Right lobe of liver (tissue), 6 donors: Measurements from ENCODE around the gene TRMT44. TPM values are rescaled to one million over a fixed set of nuclear protein-coding genes. Genes with fewer than 3 reads are reported as not detected.
A peak's percentile ranks its signal among the peaks of the same experiment; 100 is the strongest.

Experiments used
- ATAC-seq, 4 donors: fragments of 200-7000 bp; cut with Tn5 transposase; one replicate each; pipeline ENCODE4 v1.9.1; 2020; ENCODE audit warnings: mild to moderate bottlenecking in 4 of 4, moderate library complexity in 4 of 4
- DNase-seq, 3 donors: peaks; one replicate each; pipeline ENCODE4 v3.0.0-alpha.2; 2020
- H3K27ac ChIP-seq, 3 donors: fragments of 200-600 bp; one replicate each; pipeline ENCODE4 v1.8.0; 2022
- H3K27me3 ChIP-seq, 2 donors: fragments of 200-600 bp; one replicate each; pipeline ENCODE4 v1.8.0; 2022
- H3K36me3 ChIP-seq, 4 donors: fragments of 200-600 bp; sonication (generic) in 1 of 4; one replicate each; pipeline versions ENCODE4 v1.5.1 to v1.8.0; 2017 to 2022; ENCODE audit warnings: control low read depth in 1 of 4
- H3K4me1 ChIP-seq, 4 donors: fragments of 200-600 bp; sonication (generic) in 1 of 4; one replicate each; pipeline versions ENCODE4 v1.5.1 to v1.8.0; 2017 to 2022; ENCODE audit warnings: control low read depth in 1 of 4
- H3K4me3 ChIP-seq, 3 donors: fragments of 200-600 bp; one replicate each; pipeline ENCODE4 v1.8.0; 2022
- H3K9me3 ChIP-seq, 4 donors: fragments of 200-600 bp; sonication (generic) in 1 of 4; one replicate each; pipeline versions ENCODE4 v1.5.1 to v1.8.0; 2017 to 2022; ENCODE audit warnings: control low read depth in 1 of 4
- POLR2A ChIP-seq: fragments of 450-650 bp; IDR thresholded peaks from one replicate; pipeline ENCODE4 v1.6.1; 2017; ENCODE audit warnings: antibody characterized with exemption, mild to moderate bottlenecking
- WGBS: methylation state at CpG from one replicate; pipeline ENCODE4 v1.1.6; 2018; ENCODE audit warnings: low coverage, low lambda C conversion rate; ENCODE audit not compliant: insufficient coverage; ENCODE audit errors: missing lambda C conversion rate; 5-methylcytosine and 5-hydroxymethylcytosine counted together
- intact Hi-C, 2 donors: fragments of 100-400 bp; cut with DNase I; formaldehyde crosslinking; loops; one replicate each; pipeline versions ENCODE4 v1.11.2 to v1.14.1; 2022
- total RNA-seq, 6 experiments: library from RNA; depleted of rRNA in 2 of 6; stranded (reverse); fragments of >200 nt in 2 of 6; fragmentation: NEBNext Ultra II Directional in 3 of 6; extraction: Animal tissue kit (Norgen Biotek cat#: 25700) in 3 of 6; gene quantifications; one replicate each; pipeline versions ENCODE4 v1.1.0 to v1.2.4, GENCODE V29; 2016 to 2023
- TF ChIP-seq, protein P1 (sequence below), 4 donors: fragments of 200-600 bp in 3 of 4; fragments of 450-650 bp in 1 of 4; IDR thresholded peaks; one replicate each; pipeline versions ENCODE4 v1.5.1 to v1.8.0; 2016 to 2022; ENCODE audit warnings: antibody characterized with exemption in 4 of 4, mild to moderate bottlenecking in 2 of 4
- donor health status: DM: no; HTN: yes; CAD: no.
- donor health status: DM: no; HTN: no; CAD: no.
- donor health status: DM: no; HTN: no; CAD: no.
- donor health status: DM: no; HTN: yes; CAD: no.
- donor health status: DM: no; HTN: yes; CAD: no.

Gene TRMT44
- total RNA-seq, 6 experiments from 2014 or later = 8.8 to 10.6 (median 9.6) TPM

DNA sequence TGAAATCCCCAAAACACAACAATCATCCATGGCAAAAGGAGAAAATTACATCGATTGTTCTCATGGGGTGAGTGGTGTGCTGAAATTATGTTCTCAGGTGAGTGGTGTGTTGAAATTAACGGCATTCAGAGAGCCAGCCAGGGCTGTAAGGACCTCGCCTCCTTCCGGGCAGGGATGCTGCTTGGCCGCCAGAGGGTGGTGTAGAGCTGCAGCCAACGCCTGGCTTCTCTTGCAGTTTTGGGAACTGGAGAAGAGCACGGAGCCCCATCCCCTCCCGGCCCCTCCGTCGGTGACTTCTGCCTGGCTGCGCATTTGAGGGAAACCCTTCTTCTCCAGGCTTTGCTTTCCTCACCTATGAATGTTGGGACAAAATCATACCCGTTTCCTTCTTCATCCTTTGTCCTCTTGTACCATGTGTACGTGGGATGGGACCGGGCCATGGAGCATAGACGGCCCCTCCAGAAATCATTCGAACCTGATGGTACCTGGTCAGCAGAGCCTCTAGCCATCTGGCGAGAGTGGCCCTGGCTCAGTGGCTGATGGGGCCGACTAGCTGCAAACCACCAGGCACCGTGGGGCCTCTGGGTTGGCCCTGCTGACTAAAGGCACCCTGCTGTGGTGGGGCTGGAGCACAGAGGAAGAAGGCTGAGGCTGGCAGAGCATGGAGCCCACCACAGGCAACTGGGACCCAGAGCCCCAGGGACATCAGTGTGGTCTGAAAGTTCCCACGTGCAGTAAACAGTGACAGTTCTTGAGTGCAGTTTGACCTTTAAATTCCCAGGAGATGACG, 28.4 kb downstream of the TRMT44 start:
- ATAC-seq (peak; percentile 75 to 90 (median 84)), DNase-seq (peak; percentile 67 to 76 (median 68))
- no peaks in the 10 kb centered on the region for H3K9me3 ChIP-seq
- no peak overlapping the region for H3K27ac ChIP-seq
- no peak for TF ChIP-seq POLR2A
- TF ChIP-seq, protein P1, sequence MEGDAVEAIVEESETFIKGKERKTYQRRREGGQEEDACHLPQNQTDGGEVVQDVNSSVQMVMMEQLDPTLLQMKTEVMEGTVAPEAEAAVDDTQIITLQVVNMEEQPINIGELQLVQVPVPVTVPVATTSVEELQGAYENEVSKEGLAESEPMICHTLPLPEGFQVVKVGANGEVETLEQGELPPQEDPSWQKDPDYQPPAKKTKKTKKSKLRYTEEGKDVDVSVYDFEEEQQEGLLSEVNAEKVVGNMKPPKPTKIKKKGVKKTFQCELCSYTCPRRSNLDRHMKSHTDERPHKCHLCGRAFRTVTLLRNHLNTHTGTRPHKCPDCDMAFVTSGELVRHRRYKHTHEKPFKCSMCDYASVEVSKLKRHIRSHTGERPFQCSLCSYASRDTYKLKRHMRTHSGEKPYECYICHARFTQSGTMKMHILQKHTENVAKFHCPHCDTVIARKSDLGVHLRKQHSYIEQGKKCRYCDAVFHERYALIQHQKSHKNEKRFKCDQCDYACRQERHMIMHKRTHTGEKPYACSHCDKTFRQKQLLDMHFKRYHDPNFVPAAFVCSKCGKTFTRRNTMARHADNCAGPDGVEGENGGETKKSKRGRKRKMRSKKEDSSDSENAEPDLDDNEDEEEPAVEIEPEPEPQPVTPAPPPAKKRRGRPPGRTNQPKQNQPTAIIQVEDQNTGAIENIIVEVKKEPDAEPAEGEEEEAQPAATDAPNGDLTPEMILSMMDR (IDR thresholded peaks at IDR 0.05) = peak; percentile 76 to 90 (median 85)
- no peak overlapping the region for H3K4me3 ChIP-seq
- no peaks in the 10 kb centered on the region for H3K27me3 ChIP-seq
- intact Hi-C loops = loop anchor here in 1 of 2 donors (5.0 kb wide), 1 partner anchor 118 kb away; no protein-coding TSS in a partner anchor
- no peaks in the 10 kb centered on the region for H3K4me1 ChIP-seq
- peaks cover 0 to 34% (median 7%) of the 10 kb centered on the region in 4 donors for H3K36me3 ChIP-seq
- WGBS = 59% methylated on average over 13 of the region's 21 CpGs

DNA sequence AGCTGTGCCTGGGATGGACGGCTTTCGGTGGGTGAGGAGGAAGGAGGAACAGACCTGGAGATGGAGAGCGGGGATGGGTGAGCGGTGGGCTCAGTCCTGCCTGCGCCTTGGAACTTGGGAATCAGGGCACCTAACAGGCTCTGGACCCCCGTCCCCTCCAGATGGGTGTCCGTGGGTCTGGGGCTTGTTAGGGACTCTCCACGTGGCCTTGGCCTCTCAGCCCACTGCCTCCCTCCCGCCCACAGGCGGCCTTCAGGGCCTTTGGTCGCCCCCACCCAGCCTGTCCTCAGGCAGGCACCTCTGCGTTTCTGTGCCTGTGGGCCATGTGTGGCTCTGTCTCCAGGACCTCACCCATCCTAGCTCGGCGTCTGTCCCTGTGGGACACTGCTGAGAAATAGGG, 29.0 kb downstream of the TRMT44 start:
- no peak for DNase-seq
- Histone ChIP-seq H3K9me3 (no peaks in the 10 kb centered on the region), H3K4me1 (no peaks in the 10 kb centered on the region), H3K36me3 (peaks cover 0 to 28% (median 7%) of the 10 kb centered on the region in 4 donors), H3K27ac (no peak overlapping the region), H3K4me3 (no peak overlapping the region), H3K27me3 (no peaks in the 10 kb centered on the region)
- ATAC-seq = no peak
- TF ChIP-seq, protein P1 (IDR thresholded peaks at IDR 0.05) = no peak
- TF ChIP-seq POLR2A = no peak
- 90% methylated on average over 5 of the region's 14 CpGs for WGBS
- intact Hi-C loops = loop anchor here in 1 of 2 donors (5.0 kb wide), 1 partner anchor 118 kb away; no protein-coding TSS in a partner anchor

DNA sequence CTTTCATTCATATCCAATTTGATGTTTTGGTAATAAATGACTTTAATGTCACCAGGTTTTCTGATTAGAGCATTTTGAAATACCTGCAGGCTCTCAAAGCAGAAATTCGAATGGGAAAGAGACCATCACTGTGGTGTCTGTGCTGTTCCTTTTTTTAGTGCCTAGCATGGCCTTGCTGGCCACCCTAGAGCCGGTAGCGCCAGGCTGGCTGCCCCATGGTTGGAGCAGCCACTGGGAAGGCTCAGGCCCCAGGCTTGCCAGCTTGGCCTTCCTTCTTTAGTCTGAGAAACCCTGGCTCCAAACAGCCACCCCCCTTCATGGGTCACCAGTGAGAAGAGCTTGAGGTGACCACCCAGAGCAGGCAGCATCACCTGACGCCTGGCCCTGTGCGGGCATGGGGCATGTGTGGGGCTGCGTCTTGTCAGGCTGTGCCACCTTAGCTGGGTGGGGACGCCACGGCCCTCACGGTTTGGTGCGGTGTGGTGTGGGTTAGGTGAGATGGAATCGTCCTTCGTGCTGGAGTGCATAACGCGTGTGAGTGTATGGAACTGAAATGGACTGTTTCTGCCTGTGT, 30.0 kb downstream of the TRMT44 start:
- H3K36me3 ChIP-seq = peaks cover 0 to 24% (median 7%) of the 10 kb centered on the region in 4 donors

DNA sequence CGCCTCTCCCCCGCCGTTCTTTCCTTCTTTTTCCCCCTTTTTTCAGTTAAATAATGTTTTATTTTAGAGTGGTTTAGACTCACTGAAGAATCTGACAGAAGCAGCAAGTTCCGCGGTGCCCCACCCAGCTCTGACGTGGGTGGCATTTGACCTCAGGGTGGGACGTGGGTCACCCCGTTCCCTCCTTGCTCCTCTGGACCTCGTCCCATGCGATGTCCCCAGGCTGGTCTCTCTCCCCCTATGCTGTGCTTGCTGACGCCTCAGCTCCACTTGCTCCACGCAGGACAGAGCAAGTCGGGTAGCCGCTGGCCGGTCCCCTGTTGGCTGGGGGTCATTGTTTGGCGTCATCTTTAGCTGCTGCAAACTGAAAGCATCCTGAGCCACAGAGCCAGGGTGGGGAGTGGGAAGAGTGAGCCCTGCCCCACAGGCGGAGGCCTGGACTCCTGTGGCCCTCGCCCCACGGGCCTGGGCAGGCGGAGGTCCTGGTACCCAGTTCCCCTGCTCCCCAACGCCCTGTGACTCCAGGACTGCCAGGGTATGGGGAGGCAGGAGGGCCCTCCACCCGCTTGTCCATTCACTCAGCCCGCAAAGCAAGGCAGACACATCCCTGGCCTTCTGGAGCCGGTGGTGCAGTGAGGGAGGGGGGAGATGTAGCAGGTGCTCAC, 30.8 kb downstream of the TRMT44 start:
- Histone ChIP-seq H3K4me3 (no peak overlapping the region), H3K36me3 (peaks cover 0 to 23% (median 3%) of the 10 kb centered on the region in 4 donors), H3K27ac (no peak overlapping the region), H3K27me3 (no peaks in the 10 kb centered on the region), H3K4me1 (no peaks in the 10 kb centered on the region), H3K9me3 (no peaks in the 10 kb centered on the region)
- ATAC-seq (no peak), DNase-seq (no peak)
- no peak for TF ChIP-seq POLR2A
- TF ChIP-seq, protein P1 (IDR thresholded peaks at IDR 0.05) = no peak
- 77% methylated on average over 9 of the region's 24 CpGs for WGBS
- intact Hi-C loops = loop anchor here in 1 of 2 donors (10.0 kb wide), 1 partner anchor 123 kb away; the partner anchor contains the start of gene CPZ

More for the DNA sequence above, 30.0 kb downstream of the TRMT44 start:
- Histone ChIP-seq H3K9me3 (no peaks in the 10 kb centered on the region), H3K27me3 (no peaks in the 10 kb centered on the region), H3K4me1 (no peaks in the 10 kb centered on the region), H3K27ac (no peak overlapping the region), H3K4me3 (no peak overlapping the region)
- no peak for ATAC-seq
- WGBS = 90% methylated on average over 11 of the region's 14 CpGs
- intact Hi-C loops = loop anchor here in 1 of 2 donors (10.0 kb wide), 1 partner anchor 124 kb away; the partner anchor contains the start of gene CPZ
- no peak for DNase-seq
- no peak for TF ChIP-seq POLR2A
- TF ChIP-seq, protein P1 (IDR thresholded peaks at IDR 0.05) = no peak
